ENCODE results near the gene SYS1.

The SYS1 gene

DNA sequence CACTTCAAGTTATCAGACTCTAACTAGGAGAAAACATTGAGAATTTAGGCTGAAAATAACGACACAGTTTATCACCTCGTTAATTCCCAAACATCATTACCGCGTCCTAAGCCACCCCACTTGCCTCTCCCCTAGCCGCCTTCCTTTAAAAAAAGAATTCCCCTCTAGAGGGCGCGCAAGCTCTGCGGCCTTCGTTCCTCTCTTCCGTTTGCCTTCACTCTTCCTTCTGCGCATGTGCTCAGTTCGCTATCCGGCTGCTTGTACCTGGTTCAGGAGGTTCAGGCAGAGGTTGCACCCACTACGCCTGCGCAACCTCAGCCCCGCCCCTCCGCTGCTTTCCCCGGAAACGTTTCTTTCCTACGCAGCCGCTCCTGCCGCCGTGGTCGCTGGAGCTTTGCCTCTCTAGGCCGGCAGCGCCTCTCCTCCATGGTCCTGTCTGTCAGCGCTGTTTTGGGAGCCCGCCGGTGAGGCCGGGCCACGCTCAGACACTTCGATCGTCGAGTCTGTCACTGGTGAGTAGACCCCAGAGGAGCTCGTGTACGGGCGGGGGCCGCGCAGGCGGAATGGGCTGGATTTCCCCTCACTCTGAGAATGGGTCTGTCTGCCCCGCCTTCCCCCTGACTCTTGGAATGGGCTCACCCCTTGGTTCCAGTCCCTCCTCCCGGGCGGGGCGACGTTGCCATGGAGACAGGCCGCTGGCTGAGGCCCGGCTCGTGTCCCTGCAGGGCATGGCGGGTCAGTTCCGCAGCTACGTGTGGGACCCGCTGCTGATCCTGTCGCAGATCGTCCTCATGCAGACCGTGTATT, at the start of gene SYS1:
Gene SYS1 (plus strand): TSS at position 353 of the 807 bp plus-strand sequence. CDS start 376 bp downstream, at position 729.
- Histone ChIP-seq H3K4me3 (ENCODE audit: low read length) (peak within 1 kb of the TSS; percentile 61), H3K4me1 (ENCODE audit: control insufficient read depth, insufficient read depth, low read length) (no peaks in the 10 kb centered on the region), H3K36me3 (ENCODE audit: control insufficient read depth, insufficient read depth, low read length) (peaks cover 3% of the 10 kb centered on the region; the same call in 1 of the 2 replicates), H3K27ac (ENCODE audit: low read length) (no peak within 1 kb of the TSS), H3K9me3 (ENCODE audit: control insufficient read depth, insufficient read depth, low read length) (no peaks in the 10 kb centered on the region), H3K27me3 (ENCODE audit: control insufficient read depth, insufficient read depth, low read length) (no peaks in the 10 kb centered on the region)
- DNase-seq (ENCODE audit: low read depth, low spot score), result peak; percentile 96
- WGBS (ENCODE audit: insufficient coverage, insufficient read length), result no CpG with 5 or more reads among the region's 55 CpGs

DNA sequence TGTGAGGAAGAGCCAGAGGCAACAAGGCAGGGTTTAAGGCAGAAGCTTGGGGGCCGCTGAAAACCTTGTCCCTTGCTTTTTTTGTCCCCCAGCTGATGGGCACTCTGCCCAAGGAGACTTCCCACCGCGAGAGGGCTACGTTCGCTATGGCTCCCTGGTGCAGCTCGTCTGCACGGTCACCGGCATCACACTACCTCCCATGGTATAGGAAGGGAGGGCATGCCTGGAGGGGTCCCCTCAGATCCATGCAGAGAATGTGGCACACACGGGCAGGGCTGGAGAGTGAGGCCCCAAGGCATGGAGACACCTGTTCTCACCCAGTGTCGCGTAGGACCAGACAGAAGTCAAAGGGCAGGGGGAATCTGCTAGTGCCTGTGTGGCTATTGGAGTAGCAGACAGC, 49.0 kb upstream of the SYS1 start:
- Histone ChIP-seq H3K27ac (ENCODE audit: low read length) (no peak overlapping the region), H3K36me3 (ENCODE audit: control insufficient read depth, insufficient read depth, low read length) (no peaks in the 10 kb centered on the region), H3K9me3 (ENCODE audit: control insufficient read depth, insufficient read depth, low read length) (no peaks in the 10 kb centered on the region), H3K4me1 (ENCODE audit: control insufficient read depth, insufficient read depth, low read length) (peaks cover 2% of the 10 kb centered on the region; the same call in 1 of the 2 replicates), H3K27me3 (ENCODE audit: control insufficient read depth, insufficient read depth, low read length) (no peaks in the 10 kb centered on the region), H3K4me3 (ENCODE audit: low read length) (no peak overlapping the region)
- WGBS (ENCODE audit: insufficient coverage, insufficient read length), result no CpG with 5 or more reads among the region's 11 CpGs
- DNase-seq (ENCODE audit: low read depth, low spot score), result no peak

DNA sequence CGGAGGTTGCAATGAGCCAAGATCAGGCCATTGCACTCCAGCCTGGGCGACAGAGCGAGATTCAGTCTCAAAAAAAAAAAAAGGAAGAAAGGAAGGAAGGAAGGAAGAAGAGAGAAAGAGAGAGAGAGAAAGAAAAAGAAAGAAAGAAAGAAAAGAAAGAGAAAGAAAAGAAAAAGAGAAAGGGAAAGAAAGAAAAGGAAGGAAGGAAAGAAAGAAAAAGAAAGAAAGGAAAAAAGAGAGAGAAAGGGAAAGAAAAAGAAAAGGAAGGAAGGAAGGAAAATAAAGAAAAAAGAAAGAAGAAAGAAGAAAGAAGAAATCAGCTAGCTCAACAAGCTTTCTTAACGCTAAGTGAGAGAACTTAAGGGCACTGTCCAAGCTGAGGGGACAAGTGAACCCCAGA, 47.3 kb upstream of the SYS1 start:
- H3K4me3 ChIP-seq (ENCODE audit: low read length), result no peak overlapping the region
- H3K9me3 ChIP-seq (ENCODE audit: control insufficient read depth, insufficient read depth, low read length), result no peaks in the 10 kb centered on the region
- no peaks in the 10 kb centered on the region for H3K27me3 ChIP-seq (ENCODE audit: control insufficient read depth, insufficient read depth, low read length)
- DNase-seq (ENCODE audit: low read depth, low spot score), result no peak
- no peaks in the 10 kb centered on the region for H3K36me3 ChIP-seq (ENCODE audit: control insufficient read depth, insufficient read depth, low read length)
- no peak overlapping the region for H3K27ac ChIP-seq (ENCODE audit: low read length)
- H3K4me1 ChIP-seq (ENCODE audit: control insufficient read depth, insufficient read depth, low read length), result 0 out of 2 replicates have a peak, but pooled peaks cover 2% of the 10 kb centered on the region
- WGBS (ENCODE audit: insufficient coverage, insufficient read length), result no CpG with 5 or more reads among the region's 4 CpGs

DNA sequence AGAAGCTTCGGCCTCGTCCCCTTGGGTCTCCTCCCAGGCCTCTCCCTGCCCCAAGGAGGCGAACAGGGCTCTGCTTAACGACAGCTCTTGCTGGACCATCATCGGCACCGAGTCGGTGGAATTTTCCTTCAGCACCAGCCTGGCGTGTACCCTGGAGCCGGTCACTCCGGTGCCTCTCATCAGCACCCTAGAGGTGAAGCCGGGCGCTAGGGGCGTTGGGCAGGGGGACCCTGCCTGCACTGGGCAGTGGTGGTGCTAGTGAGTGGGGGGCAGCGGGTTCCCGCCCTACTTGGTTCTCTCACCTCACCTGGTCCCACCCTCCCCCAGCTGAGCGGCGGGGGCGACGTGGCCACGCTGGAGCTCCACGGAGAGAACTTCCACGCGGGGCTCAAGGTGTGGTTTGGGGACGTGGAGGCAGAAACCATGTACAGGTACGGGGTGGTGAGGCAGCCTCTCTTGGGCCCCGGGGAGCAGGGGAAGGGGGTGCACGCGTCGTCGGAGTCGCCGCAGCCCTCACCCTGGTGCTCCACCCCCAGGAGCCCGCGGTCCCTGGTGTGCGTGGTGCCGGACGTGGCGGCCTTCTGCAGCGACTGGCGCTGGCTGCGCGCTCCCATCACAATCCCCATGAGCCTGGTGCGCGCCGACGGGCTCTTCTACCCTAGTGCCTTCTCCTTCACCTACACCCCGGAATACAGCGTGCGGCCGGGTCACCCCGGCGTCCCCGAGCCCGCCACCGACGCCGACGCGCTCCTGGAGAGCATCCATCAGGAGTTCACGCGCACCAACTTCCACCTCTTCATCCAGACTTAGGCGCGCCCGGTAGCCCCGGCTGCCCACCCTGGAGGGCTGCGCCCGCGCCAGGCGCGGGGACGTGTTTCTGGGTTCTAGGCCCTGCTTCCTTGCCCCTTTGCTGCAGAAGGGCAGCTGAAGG, 46.5 kb upstream of the SYS1 start:
- WGBS (ENCODE audit: insufficient coverage, insufficient read length), result no CpG with 5 or more reads among the region's 71 CpGs
- Histone ChIP-seq H3K9me3 (ENCODE audit: control insufficient read depth, insufficient read depth, low read length) (no peaks in the 10 kb centered on the region), H3K27ac (ENCODE audit: low read length) (no peak overlapping the region), H3K36me3 (ENCODE audit: control insufficient read depth, insufficient read depth, low read length) (no peaks in the 10 kb centered on the region), H3K4me3 (ENCODE audit: low read length) (no peak overlapping the region), H3K4me1 (ENCODE audit: control insufficient read depth, insufficient read depth, low read length) (0 out of 2 replicates have a peak, but pooled peaks cover 2% of the 10 kb centered on the region), H3K27me3 (ENCODE audit: control insufficient read depth, insufficient read depth, low read length) (no peaks in the 10 kb centered on the region)
- DNase-seq (ENCODE audit: low read depth, low spot score), result no peak

DNA sequence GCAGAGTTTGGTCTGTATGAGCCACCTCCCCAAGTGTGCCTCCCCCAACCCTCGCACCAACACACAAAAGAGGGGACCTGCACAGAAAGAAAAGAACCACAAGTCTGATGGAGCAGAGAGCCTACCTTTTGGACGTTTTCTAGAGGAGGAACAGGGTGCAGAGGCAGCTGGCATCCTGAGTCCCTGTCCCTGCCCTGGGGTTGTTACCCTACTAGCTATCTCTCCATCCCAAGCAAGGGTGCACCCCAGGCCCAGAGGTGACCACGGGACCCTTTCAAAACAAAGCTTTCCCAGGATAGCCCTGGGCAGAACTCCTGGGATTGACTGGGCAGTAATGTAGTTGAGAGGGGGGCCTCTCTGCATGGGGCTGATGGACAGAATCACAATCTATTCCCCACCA, 45.1 kb upstream of the SYS1 start:
- no peak overlapping the region for H3K27ac ChIP-seq (ENCODE audit: low read length)
- H3K36me3 ChIP-seq (ENCODE audit: control insufficient read depth, insufficient read depth, low read length), result no peaks in the 10 kb centered on the region
- no peak for DNase-seq (ENCODE audit: low read depth, low spot score)
- no CpG with 5 or more reads among the region's 3 CpGs for WGBS (ENCODE audit: insufficient coverage, insufficient read length)
- H3K9me3 ChIP-seq (ENCODE audit: control insufficient read depth, insufficient read depth, low read length), result no peaks in the 10 kb centered on the region
- H3K27me3 ChIP-seq (ENCODE audit: control insufficient read depth, insufficient read depth, low read length), result no peaks in the 10 kb centered on the region
- no peak overlapping the region for H3K4me3 ChIP-seq (ENCODE audit: low read length)
- no peaks in the 10 kb centered on the region for H3K4me1 ChIP-seq (ENCODE audit: control insufficient read depth, insufficient read depth, low read length)

DNA sequence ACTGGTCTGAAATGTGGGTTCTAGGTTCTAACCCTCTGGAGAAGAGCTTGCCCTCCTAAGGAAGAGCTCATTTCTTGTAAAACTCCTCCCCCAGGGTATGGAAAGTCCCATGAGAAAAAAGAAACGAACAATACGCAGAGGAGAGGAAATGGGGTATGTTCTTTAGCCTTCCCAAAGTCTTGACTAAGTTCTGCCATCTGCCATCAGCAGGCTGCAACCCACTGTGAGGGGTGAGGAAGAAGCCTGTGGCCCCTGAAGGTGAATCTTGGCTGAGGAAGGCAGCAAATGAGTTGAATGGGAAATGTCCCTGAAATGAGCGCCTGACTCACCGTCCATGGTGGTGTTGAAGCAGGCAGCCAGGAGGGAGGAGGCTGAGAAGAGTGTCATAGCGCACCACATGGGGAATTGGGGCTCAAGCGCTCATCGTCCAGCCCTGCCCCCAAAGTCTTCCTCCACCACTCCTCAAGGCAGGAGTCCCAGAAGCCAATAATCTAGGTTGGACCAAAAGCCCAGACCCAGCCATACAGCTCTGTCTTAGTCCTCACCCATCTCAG, 44.5 kb upstream of the SYS1 start:
- Histone ChIP-seq H3K27me3 (ENCODE audit: control insufficient read depth, insufficient read depth, low read length) (no peaks in the 10 kb centered on the region), H3K27ac (ENCODE audit: low read length) (no peak overlapping the region), H3K4me1 (ENCODE audit: control insufficient read depth, insufficient read depth, low read length) (no peaks in the 10 kb centered on the region), H3K9me3 (ENCODE audit: control insufficient read depth, insufficient read depth, low read length) (no peaks in the 10 kb centered on the region), H3K36me3 (ENCODE audit: control insufficient read depth, insufficient read depth, low read length) (no peaks in the 10 kb centered on the region), H3K4me3 (ENCODE audit: low read length) (no peak overlapping the region)
- WGBS (ENCODE audit: insufficient coverage, insufficient read length), result no CpG with 5 or more reads among the region's 7 CpGs
- no peak for DNase-seq (ENCODE audit: low read depth, low spot score)

DNA sequence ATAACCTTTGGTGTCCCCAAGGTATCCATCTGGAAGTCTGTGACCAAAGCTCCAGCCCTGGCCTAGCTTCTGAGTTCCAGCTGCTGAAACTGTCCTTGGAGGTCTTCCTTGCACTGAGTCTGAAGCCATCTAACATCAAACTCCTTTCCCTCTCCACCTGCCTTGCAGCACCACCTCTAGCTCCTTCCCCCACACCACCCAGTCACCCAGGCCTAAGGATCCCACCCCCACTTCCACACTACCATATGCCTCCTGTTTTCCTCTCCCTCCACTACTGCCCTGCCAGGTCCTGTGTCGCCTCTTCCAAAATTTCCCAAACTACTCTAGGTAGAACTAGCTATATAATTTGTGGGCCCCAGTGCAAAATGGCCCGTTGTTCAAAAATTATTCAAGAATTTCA, 44.0 kb upstream of the SYS1 start:
- no CpG with 5 or more reads among the region's 2 CpGs for WGBS (ENCODE audit: insufficient coverage, insufficient read length)
- Histone ChIP-seq H3K36me3 (ENCODE audit: control insufficient read depth, insufficient read depth, low read length) (no peaks in the 10 kb centered on the region), H3K27me3 (ENCODE audit: control insufficient read depth, insufficient read depth, low read length) (no peaks in the 10 kb centered on the region), H3K27ac (ENCODE audit: low read length) (no peak overlapping the region), H3K9me3 (ENCODE audit: control insufficient read depth, insufficient read depth, low read length) (no peaks in the 10 kb centered on the region), H3K4me1 (ENCODE audit: control insufficient read depth, insufficient read depth, low read length) (no peaks in the 10 kb centered on the region), H3K4me3 (ENCODE audit: low read length) (no peak overlapping the region)
- no peak for DNase-seq (ENCODE audit: low read depth, low spot score)

DNA sequence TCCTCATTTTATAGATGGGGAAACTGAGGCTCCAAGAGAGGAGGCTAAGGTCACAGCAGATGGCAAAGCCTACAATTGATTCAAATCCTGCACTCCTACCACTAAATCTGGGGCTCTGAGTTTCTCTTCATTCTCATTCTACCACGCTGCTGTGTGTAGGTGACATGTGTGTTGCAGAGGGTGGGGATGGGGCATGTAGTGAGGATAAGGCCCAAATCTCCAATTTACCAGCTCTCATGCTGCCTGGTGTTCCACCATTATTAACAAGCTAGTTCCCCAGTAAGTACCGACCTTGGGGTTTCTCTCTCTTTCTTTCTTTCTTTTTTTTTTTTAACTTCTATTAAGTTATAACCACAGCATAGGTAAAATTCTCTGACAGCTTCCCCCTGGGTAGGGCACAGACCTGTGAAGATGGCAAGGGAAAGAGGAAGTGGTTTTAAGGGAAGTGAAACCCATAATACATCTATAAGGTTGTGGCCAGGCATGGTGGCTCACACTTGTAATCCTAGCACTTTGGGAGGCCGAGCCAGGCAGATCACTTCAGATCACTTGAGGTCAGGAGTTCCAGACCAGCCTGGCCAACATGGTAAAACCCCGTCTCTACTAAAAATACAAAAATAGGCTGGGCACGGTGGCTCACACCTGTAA, 41.9 kb upstream of the SYS1 start:
- H3K9me3 ChIP-seq (ENCODE audit: control insufficient read depth, insufficient read depth, low read length), result no peaks in the 10 kb centered on the region
- no peak overlapping the region for H3K4me3 ChIP-seq (ENCODE audit: low read length)
- H3K27ac ChIP-seq (ENCODE audit: low read length), result no peak overlapping the region
- no peaks in the 10 kb centered on the region for H3K4me1 ChIP-seq (ENCODE audit: control insufficient read depth, insufficient read depth, low read length)
- H3K27me3 ChIP-seq (ENCODE audit: control insufficient read depth, insufficient read depth, low read length), result no peaks in the 10 kb centered on the region
- 0 out of 2 replicates have a peak, but pooled peaks cover 4% of the 10 kb centered on the region for H3K36me3 ChIP-seq (ENCODE audit: control insufficient read depth, insufficient read depth, low read length)
- WGBS (ENCODE audit: insufficient coverage, insufficient read length), result no CpG with 5 or more reads among the region's 5 CpGs
- no peak for DNase-seq (ENCODE audit: low read depth, low spot score)

DNA sequence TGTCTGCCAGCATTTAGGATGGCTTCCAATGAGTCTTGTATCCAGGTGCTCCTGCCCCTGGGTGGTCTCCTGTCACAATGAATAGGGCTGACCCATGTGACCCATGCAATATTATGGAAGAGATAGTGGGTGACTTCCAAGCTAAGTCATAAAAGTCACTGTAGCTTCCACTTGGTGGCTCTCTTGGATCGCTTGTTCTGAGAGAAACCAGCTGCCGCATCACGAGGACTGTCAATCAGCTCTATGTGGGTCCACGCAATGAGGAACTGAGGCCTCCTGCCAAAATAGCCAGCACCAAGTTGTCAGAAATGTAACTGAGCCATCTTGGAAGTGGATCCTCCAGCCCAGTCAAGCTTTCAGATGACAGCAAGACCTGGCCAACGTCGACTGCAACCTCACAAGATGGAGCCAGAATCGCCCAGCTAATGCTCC, 40.0 kb upstream of the SYS1 start:
- Histone ChIP-seq H3K27me3 (ENCODE audit: control insufficient read depth, insufficient read depth, low read length) (no peaks in the 10 kb centered on the region), H3K9me3 (ENCODE audit: control insufficient read depth, insufficient read depth, low read length) (no peaks in the 10 kb centered on the region), H3K27ac (ENCODE audit: low read length) (no peak overlapping the region), H3K4me3 (ENCODE audit: low read length) (no peak overlapping the region), H3K36me3 (ENCODE audit: control insufficient read depth, insufficient read depth, low read length) (0 out of 2 replicates have a peak, but pooled peaks cover 4% of the 10 kb centered on the region), H3K4me1 (ENCODE audit: control insufficient read depth, insufficient read depth, low read length) (no peaks in the 10 kb centered on the region)
- WGBS (ENCODE audit: insufficient coverage, insufficient read length), result no CpG with 5 or more reads among the region's 7 CpGs
- no peak for DNase-seq (ENCODE audit: low read depth, low spot score)

DNA sequence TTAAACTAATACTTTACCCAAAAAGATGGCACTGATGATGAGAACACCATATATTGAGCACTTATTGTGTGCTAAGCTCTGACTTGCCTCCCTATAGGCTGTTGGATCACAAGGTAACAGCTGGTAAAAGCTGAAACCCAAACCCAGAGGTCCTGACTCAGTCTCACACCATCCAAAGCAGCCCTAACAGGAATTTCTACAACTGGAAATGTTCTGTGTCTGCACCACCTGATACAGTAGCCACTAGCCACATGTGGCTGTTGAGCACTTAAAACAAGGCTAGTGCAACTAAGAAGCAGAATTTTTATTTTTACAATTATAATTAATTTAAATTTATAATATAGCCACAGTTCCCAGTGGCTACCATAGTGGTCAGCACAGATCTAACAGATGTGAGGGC, 39.2 kb upstream of the SYS1 start:
- Histone ChIP-seq H3K9me3 (ENCODE audit: control insufficient read depth, insufficient read depth, low read length) (no peaks in the 10 kb centered on the region), H3K27ac (ENCODE audit: low read length) (no peak overlapping the region), H3K4me1 (ENCODE audit: control insufficient read depth, insufficient read depth, low read length) (no peaks in the 10 kb centered on the region), H3K27me3 (ENCODE audit: control insufficient read depth, insufficient read depth, low read length) (no peaks in the 10 kb centered on the region), H3K36me3 (ENCODE audit: control insufficient read depth, insufficient read depth, low read length) (0 out of 2 replicates have a peak, but pooled peaks cover 4% of the 10 kb centered on the region), H3K4me3 (ENCODE audit: low read length) (no peak overlapping the region)
- DNase-seq (ENCODE audit: low read depth, low spot score), result no peak
